HEK293T (cell line): ENCODE data around the gene AP3D1.
"Not testable (repeated sequence)": the region's sequence is repeated elsewhere in the genome, so short reads cannot be mapped to it uniquely, and the experiment has no call there.

ENCODE experiments used
- CTCF ChIA-PET: fragments of 350-600 bp; formaldehyde crosslinking; extraction: SDS; loops from one replicate; lab custom pipeline; 2021; ENCODE audit warnings: antibody characterized with exemption, inconsistent platforms; lab: Yijun Ruan, JAX
- POLR2A ChIA-PET: fragments of 350-600 bp; formaldehyde crosslinking; extraction: SDS; loops from one replicate; lab custom pipeline; 2020; ENCODE audit warnings: antibody characterized with exemption, inconsistent platforms; lab: Yijun Ruan, JAX
- DNase-seq: peaks from one replicate; pipeline ENCODE4 v3.0.0; 2012; ENCODE audit warnings: mixed read lengths; ENCODE audit errors: extremely low spot score
- ARNT ChIP-seq: fragments of 450-650 bp; IDR thresholded peaks from 2 replicates; pipeline ENCODE4 v1.6.1; 2017; ENCODE audit warnings: mild to moderate bottlenecking
- BHLHE40 ChIP-seq: fragments of 450-650 bp; IDR thresholded peaks from 2 replicates; pipeline ENCODE4 v1.6.1; 2016; ENCODE audit warnings: mild to moderate bottlenecking, moderate library complexity, borderline replicate concordance
- CTBP1 ChIP-seq: fragments of 450-650 bp; IDR thresholded peaks from 2 replicates; pipeline ENCODE4 v1.6.1; 2016; ENCODE audit warnings: borderline replicate concordance
- ELF4 ChIP-seq: fragments of 450-650 bp; IDR thresholded peaks from 2 replicates; pipeline ENCODE4 v1.6.1; 2017; ENCODE audit warnings: antibody characterized with exemption
- FOXA1 ChIP-seq: fragments of 450-650 bp; IDR thresholded peaks from 2 replicates; pipeline ENCODE4 v1.6.1; 2016; ENCODE audit warnings: mild to moderate bottlenecking
- FOXK2 ChIP-seq: fragments of 450-650 bp; IDR thresholded peaks from 2 replicates; pipeline ENCODE4 v1.6.1; 2016; ENCODE audit warnings: mild to moderate bottlenecking
- FOXM1 ChIP-seq: fragments of 450-650 bp; IDR thresholded peaks from 2 replicates; pipeline ENCODE4 v1.6.1; 2017; ENCODE audit warnings: mild to moderate bottlenecking, borderline replicate concordance
- HDGF ChIP-seq: fragments of 450-650 bp; IDR thresholded peaks from 2 replicates; pipeline ENCODE4 v1.6.1; 2017; ENCODE audit warnings: antibody characterized with exemption, borderline replicate concordance
- L3MBTL2 ChIP-seq: fragments of 450-650 bp; conservative IDR thresholded peaks from 2 replicates; pipeline ENCODE4 v1.6.1; 2016; ENCODE audit warnings: mild to moderate bottlenecking
- LEF1 ChIP-seq: fragments of 450-650 bp; IDR thresholded peaks from 2 replicates; pipeline ENCODE4 v1.6.1; 2017; ENCODE audit warnings: mild to moderate bottlenecking, borderline replicate concordance
- NFRKB ChIP-seq: fragments of 450-650 bp; IDR thresholded peaks from 2 replicates; pipeline ENCODE4 v1.6.1; 2016; ENCODE audit warnings: mild to moderate bottlenecking, moderate library complexity
- SP1 ChIP-seq: fragments of 450-650 bp; IDR thresholded peaks from 2 replicates; pipeline ENCODE4 v1.6.1; 2017
- SUZ12 ChIP-seq: fragments of 450-650 bp; IDR thresholded peaks from 2 replicates; pipeline ENCODE4 v1.6.1; 2016; ENCODE audit warnings: mild to moderate bottlenecking
- TARDBP ChIP-seq: fragments of 450-650 bp; IDR thresholded peaks from 2 replicates; pipeline ENCODE4 v1.6.1; 2016
- ZNF384 ChIP-seq: fragments of 450-650 bp; IDR thresholded peaks from 2 replicates; pipeline ENCODE4 v1.6.1; 2016
- TF ChIP-seq, protein P1 (sequence below): fragments of 450-650 bp; IDR thresholded peaks from 2 replicates; pipeline ENCODE4 v1.6.1; 2016

Gene AP3D1

DNA sequence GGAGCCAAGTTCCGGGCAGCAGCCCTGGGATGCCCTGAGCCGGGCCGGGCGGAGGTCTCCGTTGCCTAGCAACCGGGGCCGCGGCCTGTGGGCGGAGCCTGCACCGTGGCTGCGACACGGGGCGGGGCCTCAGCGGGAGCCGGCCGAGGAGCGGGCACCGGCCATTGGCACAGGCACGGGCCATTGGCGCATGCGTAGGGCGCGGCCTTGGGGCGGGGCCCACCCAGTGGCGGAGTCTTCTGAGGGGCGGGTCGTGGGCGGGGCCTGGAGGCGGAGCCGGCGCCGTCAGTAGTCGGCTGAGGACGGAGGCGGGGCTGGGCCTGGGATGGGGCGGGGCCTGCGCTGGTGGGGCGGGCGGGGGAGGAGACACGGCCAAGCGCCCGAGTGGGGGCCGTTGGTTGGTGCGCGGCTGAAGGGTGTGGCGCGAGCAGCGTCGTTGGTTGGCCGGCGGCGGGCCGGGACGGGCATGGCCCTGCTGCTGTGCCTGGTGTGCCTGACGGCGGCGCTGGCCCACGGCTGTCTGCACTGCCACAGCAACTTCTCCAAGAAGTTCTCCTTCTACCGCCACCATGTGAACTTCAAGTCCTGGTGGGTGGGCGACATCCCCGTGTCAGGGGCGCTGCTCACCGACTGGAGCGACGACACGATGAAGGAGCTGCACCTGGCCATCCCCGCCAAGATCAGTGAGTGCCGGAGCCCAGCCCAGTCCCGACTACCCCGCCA is 54.7 kb downstream of the AP3D1 start, which contains the start of gene IZUMO4:
IZUMO4 (plus strand) TSS at position 436 of the 723 bp plus-strand sequence; CDS start at position 467, 31 bp downstream.
- no peak for TF ChIP-seq LEF1
- no peak for TF ChIP-seq BHLHE40
- no peak for TF ChIP-seq ARNT
- ChIA-PET CTCF (no interaction called here), POLR2A (no interaction called here)
- peak; percentile 99 for DNase-seq

- DNase-seq = no peak
- CTCF ChIA-PET = no interaction called here
- TF ChIP-seq HDGF (no peak), ZNF384 (no peak), FOXA1 (no peak), CTBP1 (no peak), ARNT (0 out of 2 replicates have a peak, but pooled peaks have one; percentile 21), FOXM1 (0 out of 2 replicates have a peak, but pooled peaks have one; percentile 49), ELF4 (no peak), SP1 (no peak), SUZ12 (no peak)
- POLR2A ChIA-PET = interaction anchor here (0.6 kb wide), 1 partner anchor 82 kb away, joined by 3 read pairs; no protein-coding TSS in a partner anchor
Measured at GRCh38 chr19:2096034-2096479, 55.3 kb downstream of the AP3D1 start, which contains the start of gene MOB3A. Gene MOB3A (minus strand): TSS chr19:2096326. CDS start chr19:2078560, 17,766 bp downstream.

DNA sequence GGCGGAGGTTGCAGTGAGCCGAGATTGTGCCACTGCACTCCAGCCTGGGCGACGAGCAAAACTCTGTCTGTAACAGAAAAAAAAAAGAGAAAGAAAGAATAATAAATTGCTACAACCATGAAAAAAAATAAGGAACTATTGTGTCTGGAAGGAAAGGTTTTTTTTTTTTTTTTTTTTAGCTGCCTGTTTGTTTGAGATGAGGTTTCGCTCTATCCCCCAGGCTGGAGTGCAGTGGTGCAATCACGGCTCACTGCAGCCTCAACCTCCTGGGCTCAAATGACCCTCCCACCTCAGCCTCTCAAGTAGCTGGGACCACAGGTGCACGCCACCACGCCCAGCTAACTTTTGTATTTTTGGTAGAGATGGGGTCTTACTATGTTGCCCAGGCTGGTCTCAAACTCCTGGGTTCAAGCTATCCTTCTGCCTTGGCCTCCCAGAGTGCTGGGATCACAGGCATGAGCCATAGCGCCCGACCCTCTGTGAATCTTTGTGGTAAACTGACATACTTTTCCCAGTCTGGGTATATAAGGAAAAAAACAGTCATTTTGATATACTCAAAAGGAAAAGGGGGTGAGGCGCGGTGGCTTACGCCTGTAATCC is 59.3 kb downstream of the AP3D1 start:
- CTCF ChIA-PET, DNase-seq, POLR2A ChIA-PET: not testable (repeated sequence)

GRCh38 chr19:2089727-2090053 is 61.7 kb downstream of the AP3D1 start:
- ChIA-PET POLR2A (interaction anchor here (1.5 kb wide), 1 partner anchor 38 kb away, joined by 4 read pairs; no protein-coding TSS in a partner anchor), CTCF (interaction anchor here (0.5 kb wide), 1 partner anchor 263 kb away, joined by 3 read pairs; no protein-coding TSS in a partner anchor)
- TF ChIP-seq SUZ12 (no peak), HDGF (no peak), TARDBP (no peak), LEF1 (no peak), FOXM1 (no peak), FOXA1 (no peak), ZNF384 (no peak), CTBP1 (no peak), ARNT (no peak), NFRKB (no peak), BHLHE40 (no peak), SP1 (no peak), FOXK2 (no peak), L3MBTL2 (no peak), ELF4 (no peak)
- TF ChIP-seq, protein P1, sequence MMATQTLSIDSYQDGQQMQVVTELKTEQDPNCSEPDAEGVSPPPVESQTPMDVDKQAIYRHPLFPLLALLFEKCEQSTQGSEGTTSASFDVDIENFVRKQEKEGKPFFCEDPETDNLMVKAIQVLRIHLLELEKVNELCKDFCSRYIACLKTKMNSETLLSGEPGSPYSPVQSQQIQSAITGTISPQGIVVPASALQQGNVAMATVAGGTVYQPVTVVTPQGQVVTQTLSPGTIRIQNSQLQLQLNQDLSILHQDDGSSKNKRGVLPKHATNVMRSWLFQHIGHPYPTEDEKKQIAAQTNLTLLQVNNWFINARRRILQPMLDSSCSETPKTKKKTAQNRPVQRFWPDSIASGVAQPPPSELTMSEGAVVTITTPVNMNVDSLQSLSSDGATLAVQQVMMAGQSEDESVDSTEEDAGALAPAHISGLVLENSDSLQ = no peak

GRCh38 chr19:2089001-2089711 is 62.2 kb downstream of the AP3D1 start:
- no peak for DNase-seq
- ChIA-PET CTCF (interaction anchor here (0.5 kb wide), 1 partner anchor 263 kb away, joined by 3 read pairs; no protein-coding TSS in a partner anchor), POLR2A (interaction anchor here (1.5 kb wide), 1 partner anchor 37 kb away, joined by 4 read pairs; no protein-coding TSS in a partner anchor)
- no peak for TF ChIP-seq L3MBTL2
- TF ChIP-seq SUZ12 = no peak
- no peak for TF ChIP-seq TARDBP
- no peak for TF ChIP-seq HDGF
- no peak for TF ChIP-seq FOXA1
- TF ChIP-seq SP1 = no peak
- TF ChIP-seq ELF4 = no peak
- TF ChIP-seq FOXM1 = no peak
- no peak for TF ChIP-seq BHLHE40
- no peak for TF ChIP-seq CTBP1
- no peak for TF ChIP-seq FOXK2
- TF ChIP-seq NFRKB = no peak
- TF ChIP-seq ARNT = no peak
- TF ChIP-seq, protein P1 = no peak
- no peak for TF ChIP-seq LEF1
- no peak for TF ChIP-seq ZNF384

More at GRCh38 chr19:2089727-2090053, 61.7 kb downstream of the AP3D1 start:
- DNase-seq = no peak

DNA sequence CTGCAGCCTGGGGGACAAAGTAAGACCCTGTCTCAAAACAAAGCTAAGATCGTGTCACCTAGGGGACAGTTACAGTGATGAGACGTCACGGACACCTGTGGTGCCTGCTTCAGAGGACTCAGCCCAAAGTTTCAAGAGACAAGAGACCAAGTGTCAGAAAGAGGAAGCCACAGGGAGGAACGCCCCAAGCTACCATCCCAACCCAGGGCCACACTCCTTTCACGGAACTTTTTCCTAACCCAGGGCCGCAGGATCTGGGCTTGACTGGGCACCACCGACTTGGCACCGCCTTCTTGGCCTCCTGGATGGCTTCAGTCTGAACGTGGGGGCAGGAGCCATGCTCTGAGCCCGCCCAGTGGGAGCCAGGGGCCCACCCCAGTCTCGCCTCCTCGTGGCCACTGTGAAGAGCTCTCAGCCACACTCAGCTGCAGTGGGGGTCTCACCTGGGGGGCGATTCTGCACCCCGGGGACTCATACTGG is 63.7 kb downstream of the AP3D1 start:
- TF ChIP-seq NFRKB (no peak), TARDBP (no peak), SUZ12 (no peak)
- TF ChIP-seq, protein P1 = no peak
- POLR2A ChIA-PET = no interaction called here
- DNase-seq = no peak
- CTCF ChIA-PET = interaction anchor here (0.6 kb wide), 1 partner anchor 22 kb away, joined by 3 read pairs; no protein-coding TSS in a partner anchor

DNA sequence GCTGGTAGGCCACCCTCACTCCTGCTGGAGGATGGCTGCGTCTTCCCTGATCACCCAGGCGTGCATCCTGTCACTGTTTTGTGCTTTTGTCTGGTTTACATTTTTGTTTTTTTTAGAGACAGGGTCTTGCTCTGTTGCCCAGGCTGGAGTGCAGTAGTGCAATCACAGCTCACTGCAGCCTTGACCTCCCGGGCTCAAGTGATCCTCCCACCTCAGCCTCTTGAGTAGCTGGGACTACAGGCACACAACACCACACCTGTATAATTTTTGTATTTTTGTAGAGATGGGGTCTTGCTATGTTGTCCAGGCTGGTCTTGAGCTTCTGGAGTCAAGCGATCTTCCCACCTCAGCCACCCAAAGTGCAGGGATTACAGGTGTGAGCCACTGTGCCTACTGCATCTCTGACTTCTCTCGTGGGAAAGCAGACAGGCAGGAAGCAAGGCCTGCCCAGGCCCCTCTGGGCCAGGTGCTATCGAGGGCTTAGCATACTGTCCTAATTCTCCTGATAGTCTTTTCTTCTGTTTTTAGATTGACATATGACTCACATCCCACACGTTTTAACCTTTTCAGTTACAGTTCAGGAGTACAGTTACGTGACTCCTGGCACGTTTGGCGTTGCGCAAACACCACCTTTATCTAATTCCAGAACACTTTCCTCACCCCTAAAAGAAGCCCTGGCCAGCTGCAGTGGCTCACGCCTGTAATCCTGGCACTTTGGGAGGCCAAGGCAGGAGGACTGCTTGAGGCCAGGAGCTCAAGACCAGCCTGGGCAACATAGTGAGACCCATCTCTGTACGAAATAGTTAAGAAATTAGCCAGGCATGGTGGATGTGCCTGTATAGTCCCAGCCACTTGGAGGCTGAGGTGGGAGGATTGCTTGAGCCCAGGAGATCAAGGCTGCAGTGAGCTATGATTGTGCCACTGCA is 64.4 kb downstream of the AP3D1 start:
- DNase-seq, POLR2A ChIA-PET: not testable (repeated sequence)
- CTCF ChIA-PET = interaction anchor here (0.6 kb wide), 1 partner anchor 21 kb away, joined by 3 read pairs; no protein-coding TSS in a partner anchor
